GM18517 (cell line): Measurements from ENCODE around the gene MCTP1.

Source experiments
- ATAC-seq: cut with Tn5 transposase; IDR thresholded peaks from one replicate; pipeline ENCODE4 v1.9.1; 2021; ENCODE audit warnings: mild to moderate bottlenecking, moderate library complexity; ENCODE audit not compliant: unreplicated experiment

MCTP1 gene

GRCh38 chr5:95124731-95125130, 160.2 kb downstream of the MCTP1 start:
- ATAC-seq, result no peak

- no peak for ATAC-seq
Measured at GRCh38 chr5:95124101-95124500, 160.8 kb downstream of the MCTP1 start.

GRCh38 chr5:95114902-95115301, 170.0 kb downstream of the MCTP1 start:
- no peak for ATAC-seq

GRCh38 chr5:95114305-95114704, 170.6 kb downstream of the MCTP1 start:
- ATAC-seq, result no peak

- ATAC-seq, result no peak
Measured at GRCh38 chr5:95113489-95113888, 171.4 kb downstream of the MCTP1 start.

GRCh38 chr5:95111141-95111540, 173.8 kb downstream of the MCTP1 start:
- no peak for ATAC-seq

GRCh38 chr5:95110118-95110517, 174.8 kb downstream of the MCTP1 start:
- ATAC-seq, result no peak

- ATAC-seq, result no peak
Measured at GRCh38 chr5:95107138-95107537, 177.8 kb downstream of the MCTP1 start.

GRCh38 chr5:95105638-95106037, 179.3 kb downstream of the MCTP1 start:
- no peak for ATAC-seq

GRCh38 chr5:95102687-95103086, 182.2 kb downstream of the MCTP1 start:
- peak; percentile 98 for ATAC-seq

GRCh38 chr5:95102080-95102479, 182.8 kb downstream of the MCTP1 start:
- ATAC-seq, result peak; percentile 39

- no peak for ATAC-seq
Measured at GRCh38 chr5:95100551-95100950, 184.3 kb downstream of the MCTP1 start.

- no peak for ATAC-seq
Measured at GRCh38 chr5:95098012-95098411, 186.9 kb downstream of the MCTP1 start.

- ATAC-seq, result no peak
Measured at GRCh38 chr5:95093211-95093610, 191.7 kb downstream of the MCTP1 start.

GRCh38 chr5:95090774-95091173, 194.1 kb downstream of the MCTP1 start:
- no peak for ATAC-seq

- ATAC-seq, result peak; percentile 82
Measured at GRCh38 chr5:95087816-95088317, 197.0 kb downstream of the MCTP1 start.

- peak; percentile 45 for ATAC-seq
Measured at GRCh38 chr5:95086927-95087815, 197.7 kb downstream of the MCTP1 start.

GRCh38 chr5:95084757-95085156, 200.1 kb downstream of the MCTP1 start:
- no peak for ATAC-seq

GRCh38 chr5:95083606-95084005, 201.3 kb downstream of the MCTP1 start:
- ATAC-seq, result no peak

GRCh38 chr5:95081982-95082381, 202.9 kb downstream of the MCTP1 start:
- peak; percentile 4 for ATAC-seq

- peak; percentile 90 for ATAC-seq
Measured at GRCh38 chr5:95081500-95081960, 203.4 kb downstream of the MCTP1 start.

GRCh38 chr5:95080441-95080840, 204.5 kb downstream of the MCTP1 start:
- no peak for ATAC-seq
